Testis (tissue), 2 donors: ENCODE measurements around the gene ANTKMT.

ENCODE experiments used
- POLR2A ChIP-seq: fragments of 450-650 bp; IDR thresholded peaks from one replicate; pipeline ENCODE4 v1.6.1; 2017; ENCODE audit warnings: antibody characterized with exemption, mild to moderate bottlenecking, moderate library complexity
- TF ChIP-seq, protein P1 (sequence below), 3 experiments: fragments of 450-650 bp in 2 of 3; fragments of 200-600 bp in 1 of 3; sonication (generic) in 1 of 3; IDR thresholded peaks; one replicate each; pipeline ENCODE4 v1.5.1; 2016 to 2019; ENCODE audit warnings: antibody characterized with exemption in 3 of 3, mild to moderate bottlenecking in 2 of 3, moderate library complexity in 1 of 3

DNA sequence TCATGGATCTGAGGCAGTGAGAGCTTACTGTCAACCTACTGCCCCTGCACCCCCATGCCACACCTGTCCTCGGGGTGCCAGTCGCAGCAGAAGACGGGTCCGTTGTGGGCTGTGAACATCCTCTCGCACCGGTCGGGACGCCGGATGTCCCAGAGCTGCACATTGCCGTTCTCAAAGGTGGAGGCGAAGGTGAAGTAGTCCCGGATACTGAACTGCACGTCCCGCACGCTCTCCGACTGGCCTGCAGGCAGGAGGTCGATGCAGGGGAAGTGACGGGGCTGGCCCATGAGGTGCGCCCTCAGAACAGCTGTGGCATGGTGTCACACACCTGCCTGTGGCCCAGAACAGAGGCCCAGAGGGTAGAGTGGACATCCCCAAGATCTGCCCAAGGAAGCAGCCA is 33.4 kb upstream of the ANTKMT start:
- TF ChIP-seq POLR2A = no peak
- TF ChIP-seq, protein P1, sequence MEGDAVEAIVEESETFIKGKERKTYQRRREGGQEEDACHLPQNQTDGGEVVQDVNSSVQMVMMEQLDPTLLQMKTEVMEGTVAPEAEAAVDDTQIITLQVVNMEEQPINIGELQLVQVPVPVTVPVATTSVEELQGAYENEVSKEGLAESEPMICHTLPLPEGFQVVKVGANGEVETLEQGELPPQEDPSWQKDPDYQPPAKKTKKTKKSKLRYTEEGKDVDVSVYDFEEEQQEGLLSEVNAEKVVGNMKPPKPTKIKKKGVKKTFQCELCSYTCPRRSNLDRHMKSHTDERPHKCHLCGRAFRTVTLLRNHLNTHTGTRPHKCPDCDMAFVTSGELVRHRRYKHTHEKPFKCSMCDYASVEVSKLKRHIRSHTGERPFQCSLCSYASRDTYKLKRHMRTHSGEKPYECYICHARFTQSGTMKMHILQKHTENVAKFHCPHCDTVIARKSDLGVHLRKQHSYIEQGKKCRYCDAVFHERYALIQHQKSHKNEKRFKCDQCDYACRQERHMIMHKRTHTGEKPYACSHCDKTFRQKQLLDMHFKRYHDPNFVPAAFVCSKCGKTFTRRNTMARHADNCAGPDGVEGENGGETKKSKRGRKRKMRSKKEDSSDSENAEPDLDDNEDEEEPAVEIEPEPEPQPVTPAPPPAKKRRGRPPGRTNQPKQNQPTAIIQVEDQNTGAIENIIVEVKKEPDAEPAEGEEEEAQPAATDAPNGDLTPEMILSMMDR (IDR thresholded peaks at IDR 0.05) = no peak
